ENCODE measurements around the gene CCL4L2. TPM values are rescaled to one million over a fixed set of nuclear protein-coding genes. Genes with fewer than 3 reads are reported as not detected.
"Not testable (repeated sequence)": the region's sequence is repeated elsewhere in the genome, so short reads cannot be mapped to it uniquely, and the experiment has no call there.

The CCL4L2 gene
- not detected in 2 replicates for total RNA-seq (2014; rRNA removed; shearing (Covaris generic))
- polyA plus RNA-seq (2015; cell fraction: cytosol; rRNA removed): not detected in 2 replicates
- not detected in 2 replicates for polyA plus RNA-seq (2015; cell fraction: nucleus; rRNA removed)

- DNase-seq (ENCODE audit: low read depth): not testable (repeated sequence)
Observed at GRCh38 chr17:36210439-36211211, at the start of gene CCL4L2. CCL4L2 (plus strand) TSS chr17:36211063.

- DNase-seq (ENCODE audit: low read depth): not testable (repeated sequence)
Observed at GRCh38 chr17:36168836-36169235, 42.0 kb upstream of the CCL4L2 start.

- not testable (repeated sequence) for DNase-seq (ENCODE audit: low read depth)
Observed at GRCh38 chr17:36176536-36176935, 34.3 kb upstream of the CCL4L2 start, which contains the start of gene TBC1D3B. TBC1D3B (minus strand) TSS chr17:36176636; CDS start chr17:36175050, 1,586 bp downstream.

- DNase-seq (ENCODE audit: low read depth): not testable (repeated sequence)
Observed at GRCh38 chr17:36181446-36182175, 29.3 kb upstream of the CCL4L2 start.

- no peak for DNase-seq (ENCODE audit: low read depth)
Observed at GRCh38 chr17:36182176-36183000, 28.5 kb upstream of the CCL4L2 start.

GRCh38 chr17:36183001-36183971 lies 27.6 kb upstream of the CCL4L2 start:
- DNase-seq (ENCODE audit: low read depth): no peak

- no peak for DNase-seq (ENCODE audit: low read depth)
Observed at GRCh38 chr17:36184023-36184765, 26.7 kb upstream of the CCL4L2 start.

GRCh38 chr17:36185416-36185815 lies 25.4 kb upstream of the CCL4L2 start:
- no peak for DNase-seq (ENCODE audit: low read depth)

- not testable (repeated sequence) for DNase-seq (ENCODE audit: low read depth)
Observed at GRCh38 chr17:36186810-36187763, 23.8 kb upstream of the CCL4L2 start.

- not testable (repeated sequence) for DNase-seq (ENCODE audit: low read depth)
Observed at GRCh38 chr17:36187943-36188665, 22.8 kb upstream of the CCL4L2 start.

GRCh38 chr17:36188891-36189306 lies 22.0 kb upstream of the CCL4L2 start:
- DNase-seq (ENCODE audit: low read depth): no peak

- not testable (repeated sequence) for DNase-seq (ENCODE audit: low read depth)
Observed at GRCh38 chr17:36189993-36190392, 20.9 kb upstream of the CCL4L2 start.

GRCh38 chr17:36190549-36191330 lies 20.1 kb upstream of the CCL4L2 start:
- DNase-seq (ENCODE audit: low read depth): not testable (repeated sequence)

GRCh38 chr17:36193216-36193775 lies 17.6 kb upstream of the CCL4L2 start:
- no peak for DNase-seq (ENCODE audit: low read depth)

- not testable (repeated sequence) for DNase-seq (ENCODE audit: low read depth)
Observed at GRCh38 chr17:36194147-36194831, 16.6 kb upstream of the CCL4L2 start.
